Muscle of back (tissue), 13 donors: ENCODE data around the gene CNGB1. TPM values are rescaled to one million over a fixed set of nuclear protein-coding genes. Genes with fewer than 3 reads are reported as not detected.
"Not testable (repeated sequence)": the region's sequence is repeated elsewhere in the genome, so short reads cannot be mapped to it uniquely, and the experiment has no call there.

Source experiments
- DNase-seq, 3 donors: peaks; one replicate each; pipeline versions ENCODE4 v3.0.0 to v3.0.0-alpha.2; 2013
- long read RNA-seq, 9 donors: transcript quantifications; one replicate each; lab custom pipeline, GENCODE V29; 2026
- polyA plus RNA-seq, 10 donors: library from polyadenylated mRNA; unstranded; fragments of 120-200 nt; gene quantifications; one replicate each; pipeline ENCODE4 v1.2.1, GENCODE V29; 2013; ENCODE audit not compliant: insufficient read length in 10 of 10

Gene CNGB1
- polyA plus RNA-seq: under 1 TPM in 3 of 10 donors, not detected in 7; 0.04 to 0.29 (median 0.04) TPM
- long read RNA-seq, donor 1: 0 reads
- long read RNA-seq, donor 2: 0 reads
- long read RNA-seq, donor 3: 0 reads
- long read RNA-seq, donor 4: 0 reads
- long read RNA-seq, donor 5: 0 reads
- long read RNA-seq, donor 6: 0 reads
- long read RNA-seq, donor 7: 0 reads
- long read RNA-seq, donor 8: 0 reads
- long read RNA-seq, donor 9: 0 reads

DNA sequence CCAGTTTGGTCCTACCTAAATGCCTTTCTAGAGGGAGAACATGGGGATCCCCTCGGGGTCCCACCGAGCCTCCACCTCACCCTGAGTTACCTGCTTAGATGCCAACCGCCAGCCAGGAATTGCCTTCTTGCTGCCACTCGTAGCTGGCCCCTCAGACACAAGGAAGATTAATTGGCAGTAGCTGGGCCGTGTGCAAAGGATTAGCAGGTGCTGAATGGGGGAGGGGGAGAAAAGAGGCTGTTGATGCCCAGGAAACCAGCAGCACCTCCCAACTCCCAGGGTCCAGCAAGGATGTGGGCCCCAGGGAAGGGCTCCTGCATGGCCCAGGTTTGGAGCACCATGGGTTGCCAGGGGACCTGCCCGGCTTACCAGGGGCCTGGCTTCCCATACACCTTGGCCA lies at the start of gene CNGB1:
CNGB1 (minus strand) TSS at position 159 of the 400 bp plus-strand sequence. CDS start 3,842 bp downstream, outside the sequence.
- no peak for DNase-seq

DNA sequence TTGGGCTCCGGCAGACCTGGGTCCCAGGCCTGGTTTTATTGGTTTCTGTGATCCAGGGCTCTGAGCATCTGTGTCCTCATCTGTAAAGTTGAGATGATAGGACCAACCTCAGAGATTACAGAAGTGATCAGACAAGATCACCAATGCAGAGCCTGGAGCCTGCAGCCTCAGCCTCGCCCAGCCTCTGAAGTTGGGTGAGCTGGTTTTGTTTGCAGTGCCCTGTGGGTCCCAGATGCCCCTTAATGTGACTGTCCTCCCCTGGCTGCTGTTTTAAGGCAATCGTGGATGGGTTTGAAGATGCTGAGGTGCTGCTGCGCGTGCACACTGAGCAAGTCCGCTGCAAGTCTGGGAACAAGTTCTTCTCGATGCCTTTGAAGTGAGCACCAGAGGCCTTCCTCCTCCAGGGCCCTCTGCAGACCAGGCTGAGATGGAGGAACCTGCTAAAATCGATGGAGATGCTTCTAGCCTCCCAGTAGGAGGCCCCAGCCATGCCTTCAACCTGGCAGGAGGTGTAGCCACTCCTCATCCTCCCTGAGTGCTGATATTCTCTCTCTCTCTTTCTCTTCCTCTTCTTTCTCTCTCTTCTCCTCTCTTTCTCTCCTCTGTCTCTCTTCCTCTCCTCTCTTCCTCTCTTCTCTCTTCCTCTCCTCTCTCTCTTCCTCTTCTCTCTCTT lies 49.1 kb upstream of the CNGB1 start:
- DNase-seq: no peak

GRCh38 chr16:58018803-58019202 lies 47.9 kb upstream of the CNGB1 start:
- no peak for DNase-seq

DNA sequence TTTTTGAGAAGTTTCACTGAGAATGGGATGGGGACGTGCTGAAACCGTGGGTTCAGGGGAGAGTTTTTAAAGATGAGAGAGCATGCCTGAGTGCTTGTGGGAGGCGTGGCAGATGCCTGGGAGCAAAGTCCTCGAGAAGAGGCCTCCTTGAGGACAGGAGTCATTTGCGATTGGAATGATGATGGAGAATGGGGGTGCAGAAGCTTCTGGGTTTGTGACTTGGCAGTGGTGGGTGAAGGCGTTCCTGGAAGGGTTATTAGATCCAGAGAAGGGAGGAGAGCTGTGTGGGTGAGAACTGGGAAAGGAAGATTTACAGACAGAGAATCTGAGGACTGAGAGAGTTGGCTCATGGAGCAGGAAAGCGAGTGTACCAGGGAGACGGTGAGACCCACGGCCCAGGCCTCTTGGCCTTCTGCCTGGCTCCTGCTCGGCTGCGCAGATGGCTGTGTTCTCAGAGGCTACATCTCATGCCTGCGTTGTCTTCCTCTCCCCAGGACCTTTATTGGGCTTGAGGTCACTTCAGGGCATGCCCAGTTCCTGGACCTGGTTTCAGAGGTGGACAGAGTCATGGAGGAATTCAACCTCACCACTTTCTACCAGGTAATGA lies 46.0 kb upstream of the CNGB1 start:
- no peak for DNase-seq

DNA sequence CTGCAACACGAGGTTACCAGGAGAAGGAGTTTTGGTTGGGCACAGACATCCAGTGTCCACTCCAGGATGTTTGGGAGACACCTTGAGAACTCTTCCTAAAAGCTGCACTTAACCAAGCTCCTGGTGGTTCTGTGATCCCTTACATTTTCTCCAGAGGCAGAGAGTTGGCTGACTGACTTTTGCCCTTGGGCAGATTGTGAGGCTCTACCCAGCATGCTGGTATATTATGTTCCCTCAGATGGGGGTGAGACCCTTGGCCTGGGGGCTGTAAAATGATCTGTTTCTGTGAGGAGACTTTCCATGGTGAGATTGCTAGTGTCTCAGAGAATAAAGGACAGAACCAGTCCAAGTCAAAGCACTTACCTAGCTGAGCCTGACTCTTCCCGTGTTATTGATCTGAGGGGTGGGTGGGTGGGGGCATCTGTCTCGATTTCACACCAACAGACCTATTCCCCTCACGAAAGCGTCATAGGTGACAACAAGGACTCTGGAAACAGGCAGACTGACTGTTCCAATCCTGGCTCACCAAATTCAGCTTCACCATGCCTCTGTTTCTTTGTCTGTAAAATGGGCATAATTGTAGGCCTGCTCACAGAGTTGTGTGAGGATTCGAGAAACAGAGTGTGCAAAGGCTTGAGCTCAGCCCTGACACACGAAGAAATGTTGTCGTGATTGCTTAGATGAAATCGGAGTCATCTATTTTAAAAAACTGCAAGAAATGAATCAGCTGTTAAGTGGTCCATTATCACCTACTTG lies 42.5 kb upstream of the CNGB1 start:
- no peak for DNase-seq

DNA sequence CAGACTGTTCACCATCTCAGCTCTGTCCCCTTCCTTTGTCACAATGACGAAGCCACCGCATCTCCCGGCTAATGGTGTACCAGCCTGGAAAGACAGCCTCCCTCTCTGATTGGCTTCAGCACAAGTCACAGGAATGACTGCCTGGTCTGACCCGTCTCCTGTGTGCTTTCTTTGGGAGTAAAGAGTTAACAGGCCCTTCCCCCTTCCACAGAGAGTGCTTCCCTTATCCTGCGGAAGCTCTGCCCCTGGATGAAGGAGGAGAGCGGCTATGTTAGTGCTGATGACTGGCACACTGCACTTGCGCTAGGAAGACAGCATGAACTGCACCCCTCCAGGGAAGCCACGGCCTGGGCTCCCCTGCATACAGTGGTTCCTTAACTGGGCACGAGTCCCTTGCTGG lies 41.6 kb upstream of the CNGB1 start:
- DNase-seq: no peak

DNA sequence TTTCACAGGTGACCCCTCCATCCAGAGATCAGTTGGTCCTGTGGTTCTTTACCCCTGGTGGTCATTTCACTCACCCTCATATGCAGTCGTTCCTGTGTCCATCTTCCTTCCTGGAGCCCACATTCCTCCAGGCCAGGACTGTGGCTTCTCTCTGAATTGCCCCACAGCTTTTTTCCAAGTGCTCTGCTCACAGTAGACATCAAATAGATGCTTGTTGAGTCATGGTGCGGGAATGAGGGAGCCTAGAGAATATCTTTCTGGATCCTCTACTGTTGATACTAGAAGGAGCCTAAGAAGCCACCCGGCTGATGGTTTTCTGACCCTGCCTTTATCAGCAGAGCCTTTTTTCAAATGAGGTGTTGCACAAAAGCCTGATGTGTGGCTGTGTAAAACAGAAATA lies 40.7 kb upstream of the CNGB1 start:
- DNase-seq: no peak

GRCh38 chr16:58010886-58011285 lies 40.0 kb upstream of the CNGB1 start:
- no peak for DNase-seq

DNA sequence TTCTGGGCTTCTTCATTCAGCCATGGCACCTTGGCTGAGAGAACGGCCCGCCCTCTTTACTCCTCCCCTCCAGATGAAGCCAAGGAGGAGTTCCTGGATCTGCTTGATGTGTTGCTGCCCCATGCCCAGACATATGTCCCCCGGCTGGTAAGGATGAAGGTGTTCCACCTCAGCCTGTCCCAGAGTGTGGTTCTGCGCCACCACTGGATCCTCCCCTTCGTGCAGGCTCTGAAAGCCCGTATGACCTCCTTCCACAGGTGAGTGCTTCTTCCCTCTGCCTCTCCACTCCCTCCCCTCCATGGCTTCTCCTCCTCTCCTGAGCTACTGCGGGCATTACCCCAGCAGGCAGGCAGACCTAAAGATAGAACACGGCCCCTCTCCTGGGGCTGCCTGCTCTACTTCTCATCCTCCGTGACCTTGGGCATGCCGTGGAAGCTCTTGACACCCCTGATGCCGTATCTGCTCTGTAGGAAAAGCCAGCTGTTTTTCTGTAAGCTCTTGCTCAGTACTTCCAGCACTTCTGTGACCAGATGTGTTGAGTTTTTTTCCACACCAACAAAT lies 39.0 kb upstream of the CNGB1 start:
- DNase-seq: no peak

DNA sequence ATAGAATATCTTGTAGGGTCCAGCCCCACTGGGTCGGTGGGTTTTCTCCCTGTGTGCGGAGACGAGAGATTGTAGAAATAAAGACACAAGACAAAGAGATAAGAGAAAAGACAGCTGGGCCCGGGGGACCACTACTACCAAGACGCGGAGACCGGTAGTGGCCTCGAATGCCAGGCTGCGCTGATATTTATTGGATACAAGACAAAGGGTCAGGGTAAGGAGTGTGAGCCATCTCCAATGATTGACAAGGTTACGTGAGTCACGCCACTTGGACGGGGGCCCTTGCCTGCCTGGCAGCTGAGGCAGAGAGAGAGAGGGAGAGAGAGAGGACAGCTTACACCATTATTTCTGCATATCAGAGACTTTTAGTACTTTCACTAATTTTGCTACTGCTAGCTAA lies 33.8 kb upstream of the CNGB1 start:
- not testable (repeated sequence) for DNase-seq

DNA sequence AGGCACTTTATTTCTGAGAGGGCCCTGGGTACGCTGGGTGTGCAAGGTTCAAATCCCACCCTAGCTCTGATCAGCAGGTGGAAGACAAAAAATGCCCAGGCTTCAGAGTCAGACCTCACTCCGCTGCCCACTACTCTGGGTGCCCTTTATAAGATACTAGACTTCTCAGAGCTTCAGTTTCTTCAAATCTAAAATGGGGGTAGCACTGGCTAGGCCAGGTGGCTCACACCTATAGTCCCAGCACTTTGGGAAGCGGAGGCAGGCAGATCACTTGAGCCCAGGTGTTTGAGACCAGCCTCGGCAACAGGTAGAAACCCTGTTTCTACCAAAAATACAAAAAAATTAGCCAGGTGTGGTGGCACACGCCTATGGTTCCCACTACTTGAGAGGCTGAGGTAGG lies 32.0 kb upstream of the CNGB1 start:
- no peak for DNase-seq

DNA sequence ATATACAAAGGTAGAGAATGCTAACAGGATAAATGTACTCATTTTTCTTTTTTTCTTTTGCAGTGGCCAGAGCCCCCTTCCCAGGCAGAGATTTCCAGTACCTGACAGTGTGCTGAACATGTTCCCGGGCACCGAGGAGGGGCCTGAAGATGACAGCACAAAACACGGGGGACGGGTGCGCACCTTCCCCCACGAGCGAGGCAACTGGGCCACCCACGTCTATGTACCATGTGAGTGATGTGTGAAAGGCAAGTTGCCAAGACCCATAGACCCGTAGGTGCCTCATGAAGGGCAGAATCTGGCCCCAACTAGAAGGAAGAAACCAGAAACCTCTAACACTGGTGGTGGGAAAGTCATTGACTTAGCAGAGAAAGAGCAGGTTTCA lies 31.5 kb upstream of the CNGB1 start:
- no peak for DNase-seq

GRCh38 chr16:58001781-58002415 lies 31.0 kb upstream of the CNGB1 start:
- DNase-seq: no peak

GRCh38 chr16:58000706-58001676 lies 30.1 kb upstream of the CNGB1 start, which contains the start of gene USB1:
Gene USB1, plus strand, starts transcription at chr16:58001407. Its CDS starts 77 bp downstream, at chr16:58001484.
- DNase-seq: peak; percentile 82 to 94 (median 92)

GRCh38 chr16:57999971-58000705 lies 29.2 kb upstream of the CNGB1 start, which contains the start of gene ZNF319:
Gene ZNF319, minus strand, starts transcription at chr16:58000672. Its CDS starts 2,407 bp downstream, at chr16:57998265.
- peak in 1 of 3 donors; percentile 37 for DNase-seq

DNA sequence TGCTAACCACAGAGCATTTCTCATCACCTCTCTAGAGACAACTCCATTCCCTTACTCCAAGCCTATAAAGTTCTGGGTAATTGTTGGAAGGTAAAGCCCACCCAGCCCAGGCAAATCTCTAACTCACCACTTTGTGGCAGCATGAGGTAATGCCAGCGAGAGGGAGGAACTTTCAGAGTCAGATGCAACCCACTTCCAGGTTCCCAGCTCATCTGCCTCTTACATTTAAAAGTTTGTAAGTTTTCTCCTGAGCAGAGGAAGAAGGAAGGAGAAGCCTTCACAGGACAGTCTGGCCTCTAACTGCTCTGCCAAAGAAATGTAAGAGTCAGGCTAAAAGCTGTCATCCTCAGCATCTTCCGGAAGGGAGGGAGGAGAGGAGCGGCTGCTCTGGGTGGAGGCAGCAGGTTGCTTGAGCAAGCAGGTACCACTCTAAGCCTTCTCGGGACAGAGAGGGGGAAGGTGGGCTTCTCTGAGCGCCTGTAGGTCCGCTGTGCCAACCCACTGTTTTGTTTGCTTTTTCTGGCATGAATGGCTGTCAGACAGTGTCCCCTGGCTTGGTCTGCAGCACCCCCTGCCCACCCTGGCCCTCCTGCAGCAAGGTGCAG lies 28.5 kb upstream of the CNGB1 start:
- DNase-seq: peak in 1 of 3 donors; percentile 58

GRCh38 chr16:57998992-57999365 lies 28.1 kb upstream of the CNGB1 start:
- no peak for DNase-seq

DNA sequence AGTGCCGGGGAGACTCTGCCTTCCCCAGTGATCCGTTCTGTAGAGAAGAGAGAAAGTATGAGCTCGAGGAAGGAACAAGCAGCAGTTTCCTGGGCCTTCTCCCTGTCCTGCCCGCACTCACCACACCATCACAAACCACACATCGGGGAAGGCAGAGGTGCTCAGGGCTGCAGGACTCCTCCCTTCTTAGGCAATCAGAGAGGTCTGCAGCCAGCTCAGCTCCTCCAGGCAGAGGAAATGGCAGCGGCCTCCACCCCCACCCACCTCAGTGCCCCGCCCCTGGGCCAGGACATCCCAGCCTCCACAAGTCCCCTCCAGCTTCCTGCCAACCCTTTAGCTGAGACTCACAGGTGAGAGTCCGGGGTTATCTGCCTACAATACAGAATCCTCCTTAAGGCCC lies 27.6 kb upstream of the CNGB1 start:
- DNase-seq: no peak
